OCI-LY1 (cell line): ENCODE results near the gene AQP5.

Experiments used
- CTCF ChIP-seq: fragments of 200-600 bp; sonication (generic), shearing (Covaris generic); IDR thresholded peaks from 2 replicates; pipeline ENCODE4 v1.5.1; 2017; ENCODE audit warnings: mild to moderate bottlenecking, antibody characterized with exemption, low read length, moderate library complexity, mixed read lengths
- EZH2 ChIP-seq: fragments of 200-600 bp; sonication (generic), shearing (Covaris generic); IDR thresholded peaks from 2 replicates; pipeline ENCODE4 v1.8.0; 2017; ENCODE audit warnings: borderline replicate concordance, mixed run types, mild to moderate bottlenecking, antibody characterized with exemption, low read length, moderate library complexity, mixed read lengths

GRCh38 chr12:49946086-49946485 is 15.6 kb upstream of the AQP5 start:
- TF ChIP-seq CTCF (no peak), EZH2 (no peak)
